Calu3 (cell line): ENCODE measurements around the gene FNDC3B. TPM values are rescaled to one million over a fixed set of nuclear protein-coding genes. Genes with fewer than 3 reads are reported as not detected.
A peak's percentile ranks its signal among the peaks of the same experiment; 100 is the strongest.

Source experiments
- BruUV-seq: library from RNA; stranded (reverse); fragments of 400-500 nt; replicated peaks from 2 replicates; lab custom pipeline; 2021; lab: Mats Ljungman, UMichigan
- CTCF ChIA-PET: fragments of 300-600 bp; sonication (Branson Sonifier 250); formaldehyde crosslinking; loops from one replicate; lab custom pipeline; 2022; ENCODE audit warnings: antibody characterized with exemption; lab: Charles Lee
- DNase-seq: peaks from one replicate; pipeline ENCODE4 v3.0.0; 2022
- H3K27ac Mint-ChIP-seq: one replicate; pipeline ENCODE4 v1.8.0; 2022; ENCODE audit warnings: mixed read lengths; ENCODE audit not compliant: unreplicated experiment
- H3K27me3 Mint-ChIP-seq: one replicate; pipeline ENCODE4 v1.8.0; 2022; ENCODE audit warnings: mixed read lengths; ENCODE audit not compliant: unreplicated experiment
- H3K36me3 Mint-ChIP-seq: one replicate; pipeline ENCODE4 v1.8.0; 2022; ENCODE audit warnings: mild to moderate bottlenecking, moderate library complexity, mixed read lengths; ENCODE audit not compliant: insufficient read depth, unreplicated experiment
- H3K4me1 Mint-ChIP-seq: one replicate; pipeline ENCODE4 v1.8.0; 2022; ENCODE audit warnings: mild to moderate bottlenecking, low read depth, mixed read lengths; ENCODE audit not compliant: unreplicated experiment
- H3K4me3 Mint-ChIP-seq: one replicate; pipeline ENCODE4 v1.8.0; 2022; ENCODE audit warnings: mild to moderate bottlenecking, low read depth, moderate library complexity, mixed read lengths; ENCODE audit not compliant: unreplicated experiment
- H3K9me3 Mint-ChIP-seq: one replicate; pipeline ENCODE4 v1.8.0; 2022; ENCODE audit warnings: low read depth, mixed read lengths; ENCODE audit not compliant: unreplicated experiment
- CTCF ChIP-seq: fragments of 200-600 bp; IDR thresholded peaks from one replicate; pipeline ENCODE4 v1.8.0; 2022; ENCODE audit warnings: antibody characterized with exemption; ENCODE audit not compliant: unreplicated experiment
- intact Hi-C: fragments of 100-400 bp; cut with micrococcal nuclease; formaldehyde crosslinking; loops from one replicate; pipeline ENCODE4 v1.10.0; 2022; ENCODE audit not compliant: unreplicated experiment
- total RNA-seq: library from RNA; stranded (reverse); gene quantifications from 2 replicates; pipeline ENCODE4 v1.2.3, GENCODE V29; 2022

FNDC3B gene
- total RNA-seq, 1 experiment from 2014 or later, result 453 TPM

- H3K36me3 Mint-ChIP-seq, result peaks cover 77% of the 10 kb centered on the region
- CTCF ChIA-PET, result no interaction called here
- H3K4me3 Mint-ChIP-seq, result no peak overlapping the region
- no TSS peak for BruUV-seq
- no peak for TF ChIP-seq CTCF
- no peaks in the 10 kb centered on the region for H3K9me3 Mint-ChIP-seq
- peaks cover 82% of the 10 kb centered on the region for H3K4me1 Mint-ChIP-seq
- DNase-seq, result no peak
- no peaks in the 10 kb centered on the region for H3K27me3 Mint-ChIP-seq
- intact Hi-C loops, result no loop called here
- peak overlapping the region; percentile 22 for H3K27ac Mint-ChIP-seq
Observed at GRCh38 chr3:172094621-172095557, 55.5 kb downstream of the FNDC3B start.

GRCh38 chr3:172096881-172097420, 57.6 kb downstream of the FNDC3B start:
- no peaks in the 10 kb centered on the region for H3K9me3 Mint-ChIP-seq
- DNase-seq, result peak; percentile 25
- peaks cover 77% of the 10 kb centered on the region for H3K4me1 Mint-ChIP-seq
- CTCF ChIA-PET, result interaction anchor here (0.6 kb wide), 1 partner anchor 23 kb away, joined by 4 read pairs; no protein-coding TSS in a partner anchor
- peaks cover 68% of the 10 kb centered on the region for H3K36me3 Mint-ChIP-seq
- peak overlapping the region; percentile 28 for H3K27ac Mint-ChIP-seq
- no peak for TF ChIP-seq CTCF
- peak overlapping the region; percentile 13 for H3K4me3 Mint-ChIP-seq
- no peaks in the 10 kb centered on the region for H3K27me3 Mint-ChIP-seq
- BruUV-seq, result no TSS peak
- intact Hi-C loops, result no loop called here

- Mint-ChIP-seq H3K4me1 (peaks cover 77% of the 10 kb centered on the region), H3K27ac (no peak overlapping the region), H3K36me3 (peaks cover 71% of the 10 kb centered on the region), H3K27me3 (no peaks in the 10 kb centered on the region), H3K4me3 (no peak overlapping the region), H3K9me3 (no peaks in the 10 kb centered on the region)
- no peak for TF ChIP-seq CTCF
- intact Hi-C loops, result no loop called here
- BruUV-seq, result no TSS peak
- DNase-seq, result no peak
- CTCF ChIA-PET, result no interaction called here
Observed at GRCh38 chr3:172097585-172097984, 58.2 kb downstream of the FNDC3B start.

GRCh38 chr3:172098698-172099494, 59.5 kb downstream of the FNDC3B start:
- H3K4me1 Mint-ChIP-seq, result peaks cover 88% of the 10 kb centered on the region
- no peaks in the 10 kb centered on the region for H3K27me3 Mint-ChIP-seq
- intact Hi-C loops, result no loop called here
- H3K4me3 Mint-ChIP-seq, result no peak overlapping the region
- CTCF ChIA-PET, result no interaction called here
- BruUV-seq, result no TSS peak
- H3K27ac Mint-ChIP-seq, result peak overlapping the region; percentile 40
- no peak for DNase-seq
- peaks cover 65% of the 10 kb centered on the region for H3K36me3 Mint-ChIP-seq
- no peak for TF ChIP-seq CTCF
- no peaks in the 10 kb centered on the region for H3K9me3 Mint-ChIP-seq
